ENCODE results near the gene CLIP4. TPM values are rescaled to one million over a fixed set of nuclear protein-coding genes. Genes with fewer than 3 reads are reported as not detected.

Gene CLIP4
- total RNA-seq, 2 experiments from 2014 or later = 36.8 to 39.4 TPM

DNA sequence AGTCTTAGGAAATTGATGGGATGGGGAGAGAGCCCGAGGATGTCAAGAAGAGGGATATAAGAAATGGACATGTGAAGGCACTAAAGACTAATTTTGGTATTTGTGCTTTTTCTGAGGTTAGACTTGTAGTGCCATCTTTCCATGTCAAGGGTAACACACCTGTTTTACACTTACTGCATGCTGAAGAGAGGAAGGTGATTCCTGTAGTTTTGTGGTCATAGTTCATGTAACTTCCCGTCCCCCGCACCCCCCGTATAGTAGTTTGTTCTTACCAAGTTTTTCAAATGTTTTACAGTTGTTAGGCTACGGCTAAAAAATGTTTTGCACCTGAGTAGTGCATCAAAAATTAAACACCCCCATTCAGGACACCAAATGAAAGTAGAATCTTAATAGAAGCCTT, 73.8 kb downstream of the CLIP4 start:
- Histone ChIP-seq H3K27me3 (ENCODE audit: control insufficient read depth in 1 of 2, insufficient read depth in 2 of 2, low read length in 2 of 2) (no peaks in the 10 kb centered on the region), H3K27ac (ENCODE audit: low read depth in 1 of 2, low read length in 2 of 2) (no peak overlapping the region), H3K4me1 (ENCODE audit: insufficient read depth, low read length) (peaks cover 4% of the 10 kb centered on the region), H3K9me3 (ENCODE audit: control insufficient read depth in 1 of 2, insufficient read depth in 1 of 2, low read length in 2 of 2) (no peaks in the 10 kb centered on the region), H3K36me3 (ENCODE audit: insufficient read depth, low read length) (peaks cover 13% of the 10 kb centered on the region), H3K4me3 (ENCODE audit: low read length) (no peak overlapping the region)
- Mint-ChIP-seq H3K4me3 (no peak overlapping the region), H3K27ac (peak overlapping the region; percentile 6), H3K4me1 (ENCODE audit: low read depth) (peaks cover 16% of the 10 kb centered on the region), H3K27me3 (no peaks in the 10 kb centered on the region), H3K9me3 (no peaks in the 10 kb centered on the region), H3K36me3 (ENCODE audit: low read depth) (peaks cover 39% of the 10 kb centered on the region)
- peak in 6 of 14 experiments; percentile 11 to 83 (median 30) for DNase-seq
- TF ChIP-seq, protein P1, sequence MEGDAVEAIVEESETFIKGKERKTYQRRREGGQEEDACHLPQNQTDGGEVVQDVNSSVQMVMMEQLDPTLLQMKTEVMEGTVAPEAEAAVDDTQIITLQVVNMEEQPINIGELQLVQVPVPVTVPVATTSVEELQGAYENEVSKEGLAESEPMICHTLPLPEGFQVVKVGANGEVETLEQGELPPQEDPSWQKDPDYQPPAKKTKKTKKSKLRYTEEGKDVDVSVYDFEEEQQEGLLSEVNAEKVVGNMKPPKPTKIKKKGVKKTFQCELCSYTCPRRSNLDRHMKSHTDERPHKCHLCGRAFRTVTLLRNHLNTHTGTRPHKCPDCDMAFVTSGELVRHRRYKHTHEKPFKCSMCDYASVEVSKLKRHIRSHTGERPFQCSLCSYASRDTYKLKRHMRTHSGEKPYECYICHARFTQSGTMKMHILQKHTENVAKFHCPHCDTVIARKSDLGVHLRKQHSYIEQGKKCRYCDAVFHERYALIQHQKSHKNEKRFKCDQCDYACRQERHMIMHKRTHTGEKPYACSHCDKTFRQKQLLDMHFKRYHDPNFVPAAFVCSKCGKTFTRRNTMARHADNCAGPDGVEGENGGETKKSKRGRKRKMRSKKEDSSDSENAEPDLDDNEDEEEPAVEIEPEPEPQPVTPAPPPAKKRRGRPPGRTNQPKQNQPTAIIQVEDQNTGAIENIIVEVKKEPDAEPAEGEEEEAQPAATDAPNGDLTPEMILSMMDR (IDR thresholded peaks at IDR 0.05) = no peak
- CTCF ChIA-PET = no interaction called here
- POLR2A ChIA-PET = no interaction called here
- intact Hi-C loops (cut with DNase I, micrococcal nuclease) = loop anchor here in 1 of 2 experiments (5.0 kb wide), 1 partner anchor 77 kb away; no protein-coding TSS in a partner anchor
- ATAC-seq (ENCODE audit: poor library complexity) = peak; percentile 93

DNA sequence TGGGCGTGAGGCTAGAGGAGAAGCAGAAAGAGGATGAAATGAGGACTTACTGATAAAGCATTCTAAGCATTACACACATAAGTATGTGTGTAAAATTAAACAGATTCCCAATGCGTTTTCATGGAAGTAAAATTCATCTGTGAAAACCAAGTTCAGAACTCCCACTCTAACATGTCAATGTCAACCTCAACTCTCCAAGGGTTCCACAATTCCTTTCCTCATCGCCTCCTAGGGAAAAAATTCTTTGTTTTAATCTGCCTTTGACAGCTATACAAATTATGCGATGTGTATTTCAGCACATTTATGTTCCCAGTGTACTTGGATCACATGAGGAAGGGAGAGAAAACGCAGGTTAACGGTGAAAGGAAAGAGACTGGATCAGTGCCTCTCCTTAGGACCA, 76.6 kb downstream of the CLIP4 start:
- Mint-ChIP-seq H3K27me3 (no peaks in the 10 kb centered on the region), H3K36me3 (ENCODE audit: low read depth) (peaks cover 18% of the 10 kb centered on the region), H3K4me1 (ENCODE audit: low read depth) (peaks cover 20% of the 10 kb centered on the region), H3K27ac (no peak overlapping the region), H3K9me3 (no peaks in the 10 kb centered on the region), H3K4me3 (no peak overlapping the region)
- ATAC-seq (ENCODE audit: poor library complexity) (no peak), DNase-seq (no peak)
- Histone ChIP-seq H3K27me3 (ENCODE audit: control insufficient read depth in 1 of 2, insufficient read depth in 2 of 2, low read length in 2 of 2) (no peaks in the 10 kb centered on the region), H3K4me3 (ENCODE audit: low read length) (no peak overlapping the region), H3K9me3 (ENCODE audit: control insufficient read depth in 1 of 2, insufficient read depth in 1 of 2, low read length in 2 of 2) (no peaks in the 10 kb centered on the region), H3K36me3 (ENCODE audit: insufficient read depth, low read length) (peaks cover 8% of the 10 kb centered on the region), H3K4me1 (ENCODE audit: insufficient read depth, low read length) (peaks cover 7% of the 10 kb centered on the region), H3K27ac (ENCODE audit: low read depth in 1 of 2, low read length in 2 of 2) (no peak overlapping the region)
- ChIA-PET POLR2A (no interaction called here), CTCF (no interaction called here)
- TF ChIP-seq, protein P1 (IDR thresholded peaks at IDR 0.05) = no peak
- intact Hi-C loops (cut with DNase I, micrococcal nuclease) = no loop called here

DNA sequence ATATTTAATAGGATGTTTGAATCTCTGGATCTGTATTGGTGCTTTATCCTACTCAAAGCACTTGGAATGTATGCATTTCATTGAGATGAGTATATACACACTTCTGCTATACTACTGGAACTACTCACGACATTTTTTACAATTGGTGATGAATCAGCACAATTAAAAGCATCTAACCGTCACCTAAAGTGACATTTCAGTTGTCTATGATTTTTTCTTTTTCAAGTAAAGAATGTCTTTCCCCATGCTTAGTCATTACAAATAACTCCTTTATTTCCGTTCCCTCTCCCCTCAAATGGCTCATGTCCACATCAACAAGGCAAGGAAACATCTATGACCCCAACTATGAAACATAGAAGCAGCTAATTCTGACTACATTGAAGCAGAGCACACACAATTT, 77.3 kb downstream of the CLIP4 start:
- ChIA-PET POLR2A (no interaction called here), CTCF (no interaction called here)
- TF ChIP-seq, protein P1 (IDR thresholded peaks at IDR 0.05) = no peak
- ATAC-seq (ENCODE audit: poor library complexity) (no peak), DNase-seq (no peak)
- H3K4me3 ChIP-seq (ENCODE audit: low read length) = no peak overlapping the region
- Mint-ChIP-seq H3K4me1 (ENCODE audit: low read depth) (peaks cover 22% of the 10 kb centered on the region), H3K27ac (no peak overlapping the region), H3K27me3 (no peaks in the 10 kb centered on the region), H3K9me3 (no peaks in the 10 kb centered on the region), H3K4me3 (no peak overlapping the region), H3K36me3 (ENCODE audit: low read depth) (peaks cover 16% of the 10 kb centered on the region)
- no peaks in the 10 kb centered on the region for H3K27me3 ChIP-seq (ENCODE audit: control insufficient read depth in 1 of 2, insufficient read depth in 2 of 2, low read length in 2 of 2)
- peaks cover 4% of the 10 kb centered on the region for H3K36me3 ChIP-seq (ENCODE audit: insufficient read depth, low read length)
- H3K9me3 ChIP-seq (ENCODE audit: control insufficient read depth in 1 of 2, insufficient read depth in 1 of 2, low read length in 2 of 2) = no peaks in the 10 kb centered on the region
- no peak overlapping the region for H3K27ac ChIP-seq (ENCODE audit: low read depth in 1 of 2, low read length in 2 of 2)
- H3K4me1 ChIP-seq (ENCODE audit: insufficient read depth, low read length) = peaks cover 8% of the 10 kb centered on the region
- intact Hi-C loops (cut with DNase I, micrococcal nuclease) = no loop called here
